Measurements from ENCODE around the gene ERN1. TPM values are rescaled to one million over a fixed set of nuclear protein-coding genes. Genes with fewer than 3 reads are reported as not detected.

The ERN1 gene
- polyA plus RNA-seq, 1 donor (not counting 4 experiments of a cell fraction or from before 2014, with no cell fraction given), result 7.1 TPM

DNA sequence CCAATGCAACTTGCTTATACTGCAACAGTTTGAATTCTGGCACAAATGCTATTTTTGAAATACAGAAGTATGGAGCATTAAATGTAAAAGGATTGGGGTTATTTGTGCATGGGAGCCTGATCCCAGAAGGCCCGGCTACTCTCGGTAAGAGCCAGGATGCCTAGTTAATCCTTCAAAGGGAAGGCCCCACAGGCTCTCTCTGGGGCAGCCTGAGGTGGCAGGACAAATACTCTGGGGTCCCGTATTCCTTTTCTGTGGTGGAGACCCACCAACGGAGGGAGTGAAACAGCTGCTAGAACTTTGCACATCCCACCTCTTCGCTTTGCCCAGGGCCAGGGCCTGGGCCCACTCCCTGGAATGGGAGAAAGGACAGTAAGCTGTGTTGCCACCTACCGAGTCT is 30.4 kb downstream of the ERN1 start:
- Histone ChIP-seq H3K4me1 (ENCODE audit: control insufficient read depth, extremely low read depth, insufficient read depth, low read length) (peaks cover 46% of the 10 kb centered on the region), H3K36me3 (ENCODE audit: control insufficient read depth in 2 of 2, extremely low read depth in 1 of 2, insufficient read depth in 2 of 2, low read length in 2 of 2) (peaks cover 0 to 27% of the 10 kb centered on the region in 2 experiments), H3K9me1 (ENCODE audit: control insufficient read depth, extremely low read depth, insufficient read depth, low read length) (no peaks in the 10 kb centered on the region), H3K79me2 (ENCODE audit: control insufficient read depth, insufficient read depth, low read length) (peaks cover 16% of the 10 kb centered on the region), H3K4me2 (ENCODE audit: control insufficient read depth, extremely low read depth, insufficient read depth, low read depth, low read length) (no peak overlapping the region), H2AFZ (ENCODE audit: control insufficient read depth, low read length) (no peak overlapping the region), H3K27ac (ENCODE audit: control insufficient read depth, insufficient read depth, low read length) (no peak overlapping the region), H3K9me3 (ENCODE audit: control insufficient read depth, low read depth, low read length) (no peaks in the 10 kb centered on the region), H3K9ac (ENCODE audit: control insufficient read depth, extremely low read depth, insufficient read depth, low read length) (no peak overlapping the region), H4K20me1 (ENCODE audit: control insufficient read depth, extremely low read depth, insufficient read depth, low read length) (no peaks in the 10 kb centered on the region), H3K4me3 (ENCODE audit: control insufficient read depth in 2 of 3, extremely low read depth in 1 of 3, insufficient read depth in 2 of 3, low read depth in 1 of 3, low read length in 3 of 3) (no peak overlapping the region), H3K27me3 (ENCODE audit: control insufficient read depth, extremely low read depth, insufficient read depth, low read length) (no peaks in the 10 kb centered on the region)
- no peak for DNase-seq (ENCODE audit: low read depth, low spot score)
- no peak for TF ChIP-seq EZH2 (IDR thresholded peaks at IDR 0.05; ENCODE audit: low read length)
- TF ChIP-seq, protein P1, sequence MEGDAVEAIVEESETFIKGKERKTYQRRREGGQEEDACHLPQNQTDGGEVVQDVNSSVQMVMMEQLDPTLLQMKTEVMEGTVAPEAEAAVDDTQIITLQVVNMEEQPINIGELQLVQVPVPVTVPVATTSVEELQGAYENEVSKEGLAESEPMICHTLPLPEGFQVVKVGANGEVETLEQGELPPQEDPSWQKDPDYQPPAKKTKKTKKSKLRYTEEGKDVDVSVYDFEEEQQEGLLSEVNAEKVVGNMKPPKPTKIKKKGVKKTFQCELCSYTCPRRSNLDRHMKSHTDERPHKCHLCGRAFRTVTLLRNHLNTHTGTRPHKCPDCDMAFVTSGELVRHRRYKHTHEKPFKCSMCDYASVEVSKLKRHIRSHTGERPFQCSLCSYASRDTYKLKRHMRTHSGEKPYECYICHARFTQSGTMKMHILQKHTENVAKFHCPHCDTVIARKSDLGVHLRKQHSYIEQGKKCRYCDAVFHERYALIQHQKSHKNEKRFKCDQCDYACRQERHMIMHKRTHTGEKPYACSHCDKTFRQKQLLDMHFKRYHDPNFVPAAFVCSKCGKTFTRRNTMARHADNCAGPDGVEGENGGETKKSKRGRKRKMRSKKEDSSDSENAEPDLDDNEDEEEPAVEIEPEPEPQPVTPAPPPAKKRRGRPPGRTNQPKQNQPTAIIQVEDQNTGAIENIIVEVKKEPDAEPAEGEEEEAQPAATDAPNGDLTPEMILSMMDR (optimal IDR thresholded peaks at IDR 0.05 in 1 of 3, IDR thresholded peaks at IDR 0.05 in 1 of 3, conservative IDR thresholded peaks at IDR 0.05 in 1 of 3; ENCODE audit: extremely low read depth in 1 of 3, insufficient read depth in 2 of 3, low read length in 3 of 3), result no peak
- FAIRE-seq, result no peak
- dilution Hi-C loops (cut with MboI; ENCODE audit: extremely low pct_ligation_motif_present, low sequenced_read_pairs), result no loop called here

DNA sequence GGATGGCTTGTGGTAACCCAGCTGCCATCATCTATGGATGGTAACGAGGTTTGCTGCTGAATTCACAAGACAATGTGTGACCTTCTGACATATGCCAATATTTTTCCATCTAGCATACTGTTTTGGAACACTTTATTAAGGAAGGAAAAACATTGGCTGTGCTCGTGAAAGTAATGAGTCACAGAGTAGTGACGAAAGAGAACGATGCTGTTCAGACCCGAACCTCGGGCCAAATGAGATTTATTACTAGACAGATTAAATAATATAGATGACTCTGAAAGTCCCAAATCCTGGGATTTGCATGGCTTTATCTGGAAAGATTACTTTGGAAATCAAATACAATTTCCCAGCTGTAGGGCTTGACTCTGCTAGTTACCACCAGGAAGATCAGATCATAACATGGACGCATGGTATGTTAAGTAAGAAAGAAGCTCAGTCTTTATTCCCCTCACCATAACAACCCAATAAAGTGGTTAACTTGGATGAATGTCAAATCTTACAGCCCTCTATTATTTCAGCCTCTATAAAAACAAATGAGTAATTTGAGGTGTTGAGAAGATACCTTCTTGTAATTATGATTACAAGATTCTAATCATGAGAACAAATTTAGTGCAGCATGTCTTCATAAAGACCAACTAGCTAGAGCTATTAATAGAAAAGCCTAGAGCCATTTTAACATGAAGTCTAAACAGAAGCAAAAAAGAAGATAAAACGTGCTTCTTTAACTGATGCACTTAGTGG is 32.6 kb downstream of the ERN1 start:
- H3K4me3 ChIP-seq (ENCODE audit: control insufficient read depth in 2 of 3, extremely low read depth in 1 of 3, insufficient read depth in 2 of 3, low read depth in 1 of 3, low read length in 3 of 3), result no peak overlapping the region
- FAIRE-seq, result no peak

More for the DNA sequence above, 32.6 kb downstream of the ERN1 start:
- H3K4me2 ChIP-seq (ENCODE audit: control insufficient read depth, extremely low read depth, insufficient read depth, low read depth, low read length), result no peak overlapping the region
- H4K20me1 ChIP-seq (ENCODE audit: control insufficient read depth, extremely low read depth, insufficient read depth, low read length), result no peaks in the 10 kb centered on the region
- dilution Hi-C loops (cut with MboI; ENCODE audit: extremely low pct_ligation_motif_present, low sequenced_read_pairs), result no loop called here
- H2AFZ ChIP-seq (ENCODE audit: control insufficient read depth, low read length), result no peak overlapping the region
- no peaks in the 10 kb centered on the region for H3K9me3 ChIP-seq (ENCODE audit: control insufficient read depth, low read depth, low read length)
- no peak overlapping the region for H3K27ac ChIP-seq (ENCODE audit: control insufficient read depth, insufficient read depth, low read length)
- H3K9me1 ChIP-seq (ENCODE audit: control insufficient read depth, extremely low read depth, insufficient read depth, low read length), result no peaks in the 10 kb centered on the region
- TF ChIP-seq EZH2 (IDR thresholded peaks at IDR 0.05; ENCODE audit: low read length), result no peak
- TF ChIP-seq, protein P1 (optimal IDR thresholded peaks at IDR 0.05 in 1 of 3, IDR thresholded peaks at IDR 0.05 in 1 of 3, conservative IDR thresholded peaks at IDR 0.05 in 1 of 3; ENCODE audit: extremely low read depth in 1 of 3, insufficient read depth in 2 of 3, low read length in 3 of 3), result no peak
- DNase-seq (ENCODE audit: low read depth, low spot score), result no peak
- no peaks in the 10 kb centered on the region for H3K27me3 ChIP-seq (ENCODE audit: control insufficient read depth, extremely low read depth, insufficient read depth, low read length)
- no peak overlapping the region for H3K9ac ChIP-seq (ENCODE audit: control insufficient read depth, extremely low read depth, insufficient read depth, low read length)
- H3K79me2 ChIP-seq (ENCODE audit: control insufficient read depth, insufficient read depth, low read length), result peaks cover 10% of the 10 kb centered on the region
- H3K36me3 ChIP-seq (ENCODE audit: control insufficient read depth in 2 of 2, extremely low read depth in 1 of 2, insufficient read depth in 2 of 2, low read length in 2 of 2), result peaks cover 0 to 20% of the 10 kb centered on the region in 2 experiments
- H3K4me1 ChIP-seq (ENCODE audit: control insufficient read depth, extremely low read depth, insufficient read depth, low read length), result peaks cover 28% of the 10 kb centered on the region
